ENCODE measurements around the gene TLR1.
A peak's percentile ranks its signal among the peaks of the same experiment; 100 is the strongest.
"Not testable (repeated sequence)": the region's sequence is repeated elsewhere in the genome, so short reads cannot be mapped to it uniquely, and the experiment has no call there.

Gene TLR1

DNA sequence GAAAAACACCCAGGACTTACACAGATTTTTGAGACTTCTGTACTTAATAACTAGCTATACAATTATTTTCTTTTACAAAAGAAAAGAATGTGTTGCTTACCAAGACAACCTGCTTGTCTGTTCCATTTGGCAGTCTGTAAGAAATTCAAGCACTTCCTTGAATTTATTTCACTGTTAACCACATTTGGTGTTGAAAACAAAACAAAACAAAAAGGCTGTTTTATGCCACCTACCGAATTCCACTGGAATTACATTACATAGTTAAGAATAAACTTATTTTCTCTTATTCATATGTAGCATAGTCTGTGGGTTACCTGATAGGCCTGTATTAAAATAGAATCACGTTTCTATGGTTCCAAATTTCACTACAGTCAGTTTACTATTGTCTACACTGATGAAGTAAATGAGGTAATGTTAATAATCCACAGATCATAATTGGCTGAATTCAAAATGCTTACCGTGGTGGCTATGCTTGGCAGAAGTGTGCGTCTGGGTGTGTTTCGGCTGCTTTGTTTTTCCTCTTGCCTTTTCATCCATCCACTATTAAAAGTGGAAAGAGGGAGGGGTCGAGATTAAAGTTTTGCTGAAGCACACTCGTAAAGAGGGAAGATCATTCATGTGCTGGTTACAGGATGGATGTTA lies at the start of gene TLR1:
TLR1 (minus strand) TSS at position 138 of the 642 bp plus-strand sequence. CDS start 5,960 bp downstream, outside the sequence.
- DNase-seq, result no peak

- DNase-seq, result no peak
Measured at GRCh38 chr4:38846015-38846414, 41.4 kb upstream of the TLR1 start.

DNA sequence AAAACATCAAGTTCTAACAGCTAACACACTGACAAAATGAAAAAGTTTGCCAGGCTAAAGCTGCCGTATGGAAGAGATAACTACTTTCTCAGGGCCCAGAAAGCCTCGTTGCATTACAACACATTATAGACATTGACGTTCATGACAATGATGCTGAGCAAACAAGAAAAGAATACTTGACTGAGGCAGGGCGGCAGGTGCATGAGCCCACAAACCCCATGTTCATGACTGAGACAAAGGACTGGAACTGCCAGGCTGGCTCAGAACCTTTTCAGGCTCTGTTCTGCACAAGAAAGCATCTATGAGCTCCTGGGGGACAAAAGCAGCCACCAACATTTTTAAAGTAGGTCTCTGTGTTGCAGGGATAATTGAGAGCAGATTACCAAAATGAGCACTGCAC lies 38.4 kb upstream of the TLR1 start:
- peak; percentile 41 for DNase-seq

- no peak for DNase-seq
Measured at GRCh38 chr4:38837849-38838248, 33.3 kb upstream of the TLR1 start.

DNA sequence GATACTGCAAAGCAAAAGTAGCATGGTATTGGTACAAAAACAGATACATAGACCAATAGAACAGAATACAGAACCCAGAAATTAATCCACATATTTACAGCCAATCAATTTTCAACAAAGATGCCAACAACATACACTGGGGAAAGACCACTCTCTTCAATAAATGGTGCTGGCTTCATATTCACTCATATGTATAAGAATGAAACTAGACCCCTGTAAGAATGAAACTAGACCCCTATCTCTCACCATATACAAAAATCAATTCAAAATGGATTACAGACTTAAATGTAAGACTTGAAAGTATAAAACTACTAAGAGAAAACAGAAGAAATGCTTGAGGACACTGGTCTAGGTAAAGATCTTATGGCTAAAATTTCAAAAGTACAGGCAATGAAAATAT lies 32.7 kb upstream of the TLR1 start:
- DNase-seq, result no peak

- DNase-seq, result no peak
Measured at GRCh38 chr4:38834570-38834969, 30.0 kb upstream of the TLR1 start.

- DNase-seq, result no peak
Measured at GRCh38 chr4:38832624-38833528, 28.3 kb upstream of the TLR1 start.

GRCh38 chr4:38832206-38832605 lies 27.6 kb upstream of the TLR1 start:
- DNase-seq, result no peak

DNA sequence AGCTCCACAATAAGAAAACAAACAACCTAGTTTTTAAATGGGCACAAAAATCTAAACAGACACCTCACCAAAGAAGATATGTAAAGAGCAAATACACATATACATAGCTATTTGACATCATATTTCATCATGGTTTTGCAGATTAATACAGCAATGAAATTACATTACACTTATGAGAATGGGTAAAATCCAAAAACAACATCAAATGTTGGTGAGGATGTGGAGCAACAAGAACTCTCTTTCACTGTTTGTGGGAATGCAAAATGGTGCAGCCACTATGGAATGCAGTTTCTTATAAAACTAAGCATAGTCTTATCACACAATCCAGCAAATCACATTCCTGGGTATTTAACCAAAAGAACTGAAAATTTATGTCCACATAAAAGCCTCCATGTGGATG lies 27.1 kb upstream of the TLR1 start:
- no peak for DNase-seq

- DNase-seq, result no peak
Measured at GRCh38 chr4:38829237-38829636, 24.6 kb upstream of the TLR1 start.

DNA sequence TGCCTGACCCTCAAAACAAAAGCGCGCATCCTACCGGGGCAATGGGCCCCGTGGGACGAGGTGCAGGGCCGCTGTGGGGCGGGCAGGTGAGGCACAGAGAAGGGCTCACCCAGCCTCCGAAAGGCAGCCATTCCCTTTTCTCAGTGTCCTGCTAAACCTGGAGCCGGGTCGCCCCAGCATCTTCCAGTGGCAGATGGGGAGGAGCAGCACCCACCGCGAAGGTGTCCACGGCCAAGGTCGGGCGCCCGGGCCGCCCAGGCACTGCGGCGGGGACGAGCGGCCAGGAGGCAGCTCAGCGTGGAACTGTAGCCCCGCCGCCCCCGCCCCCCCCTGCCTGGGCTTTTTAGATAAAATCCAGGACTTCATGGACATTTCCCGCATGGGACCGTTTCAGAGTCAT lies 19.2 kb upstream of the TLR1 start:
- no peak for DNase-seq

GRCh38 chr4:38822748-38823303 lies 18.2 kb upstream of the TLR1 start:
- DNase-seq, result no peak

- no peak for DNase-seq
Measured at GRCh38 chr4:38821739-38822138, 17.1 kb upstream of the TLR1 start.

DNA sequence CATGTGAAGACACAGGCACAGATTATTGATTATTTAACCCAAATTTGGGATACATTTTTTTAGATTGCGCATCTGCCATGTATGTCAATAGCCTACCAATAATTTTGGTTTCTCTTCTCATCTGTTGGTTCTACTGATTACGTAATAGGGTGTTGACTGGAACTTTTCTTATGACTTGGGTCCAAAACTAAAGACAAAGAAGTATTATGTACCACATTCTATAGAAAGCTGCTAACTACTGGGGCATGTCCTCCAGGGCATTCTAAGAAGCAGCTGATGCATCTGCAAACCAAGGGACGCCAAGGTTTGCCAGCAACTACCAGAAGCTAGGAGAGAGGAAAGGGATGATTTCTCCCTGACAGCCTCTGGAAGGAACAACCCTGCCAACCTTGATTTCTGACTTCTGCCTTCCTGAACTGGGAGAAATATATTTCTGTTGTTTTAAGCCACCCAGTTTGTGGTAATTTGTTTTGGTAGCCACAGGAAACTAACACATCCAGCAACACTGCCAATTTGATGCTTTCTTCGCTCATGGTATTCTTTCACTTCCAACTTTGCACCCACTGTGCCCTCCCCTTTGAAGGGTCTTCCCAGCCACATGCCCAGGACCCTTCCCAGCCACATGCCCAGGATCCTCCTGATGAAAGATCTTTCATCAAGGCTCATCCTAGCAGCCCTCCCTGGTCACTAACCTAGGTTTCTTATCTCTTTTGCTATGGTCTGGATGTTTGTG lies 15.9 kb upstream of the TLR1 start:
- no peak for DNase-seq

GRCh38 chr4:38819569-38819968 lies 15.0 kb upstream of the TLR1 start:
- DNase-seq, result no peak

- no peak for DNase-seq
Measured at GRCh38 chr4:38818441-38818976, 13.9 kb upstream of the TLR1 start.

GRCh38 chr4:38815885-38816782 lies 11.5 kb upstream of the TLR1 start:
- no peak for DNase-seq

GRCh38 chr4:38814386-38814785 lies 9.8 kb upstream of the TLR1 start:
- DNase-seq, result no peak

GRCh38 chr4:38811297-38811696 lies 6.7 kb upstream of the TLR1 start:
- DNase-seq, result no peak

DNA sequence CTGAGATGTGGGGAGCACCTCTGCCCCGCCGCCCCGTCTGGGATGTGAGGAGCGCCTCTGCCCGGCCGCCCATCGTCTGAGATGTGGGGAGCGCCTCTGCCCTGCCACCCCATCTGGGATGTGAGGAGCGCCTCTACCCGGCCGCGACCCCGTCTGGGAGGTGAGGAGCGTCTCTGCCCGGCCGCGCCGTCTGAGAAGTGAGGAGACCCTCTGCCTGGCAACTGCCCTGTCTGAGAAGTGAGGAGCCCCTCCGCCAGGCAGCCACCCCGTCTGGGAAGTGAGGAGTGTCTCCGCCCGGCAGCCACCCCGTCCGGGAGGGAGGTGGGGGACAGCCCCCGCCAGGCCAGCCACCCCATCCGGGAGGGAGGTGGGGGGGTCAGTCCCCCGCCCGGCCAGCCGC lies 2.9 kb upstream of the TLR1 start:
- DNase-seq, result not testable (repeated sequence)

GRCh38 chr4:38806251-38806650 lies 1.7 kb upstream of the TLR1 start:
- DNase-seq, result not testable (repeated sequence)

Data from SHP77 treated with DMSO at 0.1 percent for 48 hours (cell line).